K562 (cell line): Measurements from ENCODE around the gene TULP4. TPM values are rescaled to one million over a fixed set of nuclear protein-coding genes. Genes with fewer than 3 reads are reported as not detected.

Experiments used
- CXXC5 ChIP-seq: fragments of 250-450 bp; sonication (Bioruptor Pico); IDR thresholded peaks from 2 replicates; pipeline ENCODE4 v1.8.0; 2022; ENCODE audit warnings: inconsistent platforms, mild to moderate bottlenecking, moderate library complexity
- DPF2 ChIP-seq: fragments of 450-650 bp; IDR thresholded peaks from 2 replicates; pipeline ENCODE4 v1.6.1; 2016
- EP300 ChIP-seq: IDR thresholded peaks from 2 replicates; pipeline ENCODE4 v1.6.1; 2012; ENCODE audit warnings: low read length, improper control_type of control experiment
- HDAC6 ChIP-seq: IDR thresholded peaks from 2 replicates; pipeline ENCODE4 v1.6.1; 2012; ENCODE audit warnings: low read depth, mild to moderate bottlenecking, control low read depth, inconsistent platforms, low read length, moderate library complexity
- MEF2D ChIP-seq: conservative IDR thresholded peaks from 2 replicates; pipeline ENCODE4 v1.6.1; 2016; ENCODE audit warnings: low read depth, missing genetic modification characterization, missing compliant biosample characterization
- NCOR1 ChIP-seq: fragments of 450-650 bp; IDR thresholded peaks from 2 replicates; pipeline ENCODE4 v1.6.1; 2016; ENCODE audit warnings: mild to moderate bottlenecking, moderate library complexity
- NFIC ChIP-seq: fragments of 450-650 bp; IDR thresholded peaks from 2 replicates; pipeline ENCODE4 v1.6.1; 2017; ENCODE audit warnings: mild to moderate bottlenecking, inconsistent platforms
- RAD21 ChIP-seq, 2 experiments: fragments of 250-450 bp in 1 of 2; fragments of 450-650 bp in 1 of 2; sonication (Bioruptor Pico) in 1 of 2; formaldehyde crosslinking in 1 of 2; IDR thresholded peaks in 1 of 2; conservative IDR thresholded peaks in 1 of 2; 2 replicates each; pipeline versions ENCODE4 v1.4.0 to v1.8.0; 2020 to 2022; ENCODE audit warnings: mild to moderate bottlenecking in 2 of 2, moderate library complexity in 1 of 2
- SMARCE1 ChIP-seq: fragments of 450-650 bp; IDR thresholded peaks from 2 replicates; pipeline ENCODE4 v1.7.1; 2016; ENCODE audit warnings: mild to moderate bottlenecking
- SRF ChIP-seq, 2 experiments: fragments of 250-450, 450-650 bp in 1 of 2; sonication (Bioruptor Pico) in 1 of 2; sonication (generic) in 1 of 2; formaldehyde crosslinking; IDR thresholded peaks; 2 replicates each; pipeline versions ENCODE4 v1.5.0 to v1.5.1; 2020 to 2022; ENCODE audit warnings: mild to moderate bottlenecking in 1 of 2, missing genetic modification reagents in 1 of 2
- U2AF1 ChIP-seq: fragments of 200-400 bp; formaldehyde crosslinking; optimal IDR thresholded peaks from 2 replicates; pipeline ENCODE3; 2017; ENCODE audit warnings: mild to moderate bottlenecking, low read depth, low read length, moderate library complexity
- ZNF24 ChIP-seq: fragments of 450-650 bp; IDR thresholded peaks from 2 replicates; pipeline ENCODE4 v1.6.1; 2016
- ZNF3 ChIP-seq: fragments of 250-450 bp; sonication (Bioruptor Pico); IDR thresholded peaks from 2 replicates; pipeline ENCODE4 v1.5.0; 2021; ENCODE audit warnings: mild to moderate bottlenecking, moderate library complexity
- ZNF75A ChIP-seq: fragments of 450-650 bp; formaldehyde crosslinking; IDR thresholded peaks from 2 replicates; pipeline ENCODE4 v1.4.0; 2020; ENCODE audit warnings: mild to moderate bottlenecking
- ZSCAN32 ChIP-seq: fragments of 450-650 bp; formaldehyde crosslinking; IDR thresholded peaks from 2 replicates; pipeline ENCODE4 v1.4.0; 2020; ENCODE audit warnings: mild to moderate bottlenecking, moderate library complexity
- polyA plus RNA-seq, 8 experiments: library from polyadenylated mRNA; depleted of rRNA in 4 of 8; stranded (reverse) in 5 of 8; unstranded in 3 of 8; fragments of >200 nt; fragmentation: Nextera tagmentation in 2 of 8; fragmentation: Illumina TruSeq in 1 of 8; extraction: Ambion mirVana in 2 of 8; extraction: Trizol in 1 of 8; gene quantifications; 2 replicates each; pipeline versions ENCODE4 v1.2.1 to v1.2.3, GENCODE V29; 2011 to 2014; ENCODE audit warnings: inconsistent platforms in 1 of 8, missing spikeins in 1 of 8
- total RNA-seq, 7 experiments: library from RNA; depleted of rRNA in 6 of 7; stranded (reverse); fragments of >200 nt in 6 of 7; fragmentation: Illumina TruSeq in 2 of 7; extraction: Trizol in 2 of 7; gene quantifications; 2 replicates each; pipeline versions ENCODE4 v1.2.1 to v1.2.3, GENCODE V29; 2011 to 2021; ENCODE audit warnings: low replicate concordance in 1 of 7
- TF ChIP-seq, protein P1 (sequence below), 2 experiments: IDR thresholded peaks in 1 of 2; conservative IDR thresholded peaks in 1 of 2; 2 replicates each; pipeline ENCODE4 v1.6.1; 2016; ENCODE audit warnings: low read depth in 2 of 2, mild to moderate bottlenecking in 1 of 2, missing compliant biosample characterization in 1 of 2, missing genetic modification characterization in 1 of 2, moderate library complexity in 1 of 2
- TF ChIP-seq, protein P2 (sequence below): fragments of 450-650 bp; IDR thresholded peaks from 2 replicates; pipeline ENCODE4 v1.6.1; 2016; ENCODE audit warnings: low read depth, mild to moderate bottlenecking, moderate library complexity

Gene TULP4
- total and polyA plus RNA-seq, 9 of the 15 experiments (the other 6 are each of a cell fraction or from before 2014, with no cell fraction given) = 1.2 to 50.4 (median 11.0) TPM

DNA sequence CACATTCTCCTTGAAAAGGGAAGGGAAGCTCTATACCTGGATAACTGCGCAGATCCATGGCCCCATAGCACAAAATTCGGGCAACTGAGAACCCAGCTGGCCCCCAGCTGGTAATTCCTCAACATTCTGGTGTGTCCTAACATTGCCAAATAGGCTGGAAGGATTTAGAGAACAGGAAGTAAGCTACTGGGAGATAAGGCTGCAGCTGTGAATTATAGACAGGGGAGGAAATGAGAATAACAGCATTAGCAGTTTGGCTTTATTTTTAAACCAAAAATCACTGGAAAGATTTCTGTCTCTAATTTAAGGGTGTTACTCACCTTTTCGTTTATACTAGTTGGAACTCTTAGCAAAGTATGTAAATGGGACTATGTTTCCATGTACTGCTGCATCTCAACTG lies 97.2 kb downstream of the TULP4 start (continued):
- TF ChIP-seq, protein P1, sequence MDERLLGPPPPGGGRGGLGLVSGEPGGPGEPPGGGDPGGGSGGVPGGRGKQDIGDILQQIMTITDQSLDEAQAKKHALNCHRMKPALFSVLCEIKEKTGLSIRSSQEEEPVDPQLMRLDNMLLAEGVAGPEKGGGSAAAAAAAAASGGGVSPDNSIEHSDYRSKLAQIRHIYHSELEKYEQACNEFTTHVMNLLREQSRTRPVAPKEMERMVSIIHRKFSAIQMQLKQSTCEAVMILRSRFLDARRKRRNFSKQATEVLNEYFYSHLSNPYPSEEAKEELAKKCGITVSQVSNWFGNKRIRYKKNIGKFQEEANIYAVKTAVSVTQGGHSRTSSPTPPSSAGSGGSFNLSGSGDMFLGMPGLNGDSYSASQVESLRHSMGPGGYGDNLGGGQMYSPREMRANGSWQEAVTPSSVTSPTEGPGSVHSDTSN (CRISPR knock-in tag; IDR thresholded peaks at IDR 0.05; ENCODE audit: low read depth) = no peak
- TF ChIP-seq, protein P1 (tag; conservative IDR thresholded peaks at IDR 0.05; ENCODE audit: low read depth) = peak; percentile 56
- TF ChIP-seq EP300 (peak; percentile 74), U2AF1 (no peak), ZSCAN32 (CRISPR knock-in tag) (no peak), NCOR1 (peak; percentile 63; the same call in 1 of the 2 replicates), HDAC6 (no peak), SRF (CRISPR knock-in tag; IDR thresholded peaks at IDR 0.05) (no peak), ZNF75A (no peak), DPF2 (peak; percentile 84), NFIC (peak; percentile 55; the same call in 1 of the 2 replicates), SMARCE1 (peak; percentile 79), ZNF24 (0 out of 2 replicates have a peak, but pooled peaks have one; percentile 21), CXXC5 (CRISPR knock-in tag) (0 out of 2 replicates have a peak, but pooled peaks have one; percentile 35), RAD21 (CRISPR knock-in tag; conservative IDR thresholded peaks at IDR 0.05 in 1 of 2, IDR thresholded peaks at IDR 0.05 in 1 of 2) (no peak), ZNF3 (CRISPR knock-in tag) (no peak), MEF2D (tag) (peak; percentile 59; the same call in 1 of the 2 replicates)
- TF ChIP-seq, protein P2, sequence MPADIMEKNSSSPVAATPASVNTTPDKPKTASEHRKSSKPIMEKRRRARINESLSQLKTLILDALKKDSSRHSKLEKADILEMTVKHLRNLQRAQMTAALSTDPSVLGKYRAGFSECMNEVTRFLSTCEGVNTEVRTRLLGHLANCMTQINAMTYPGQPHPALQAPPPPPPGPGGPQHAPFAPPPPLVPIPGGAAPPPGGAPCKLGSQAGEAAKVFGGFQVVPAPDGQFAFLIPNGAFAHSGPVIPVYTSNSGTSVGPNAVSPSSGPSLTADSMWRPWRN = peak; percentile 59; the same call in 1 of the 2 replicates
